ENCODE measurements around the gene ACSS1.

The ACSS1 gene

GRCh38 chr20:25012616-25013189, 45.2 kb downstream of the ACSS1 start:
- no peak for DNase-seq (ENCODE audit: low read depth)
- no peak overlapping the region for H3K4me3 ChIP-seq (ENCODE audit: low read length)
- TF ChIP-seq, protein P1, sequence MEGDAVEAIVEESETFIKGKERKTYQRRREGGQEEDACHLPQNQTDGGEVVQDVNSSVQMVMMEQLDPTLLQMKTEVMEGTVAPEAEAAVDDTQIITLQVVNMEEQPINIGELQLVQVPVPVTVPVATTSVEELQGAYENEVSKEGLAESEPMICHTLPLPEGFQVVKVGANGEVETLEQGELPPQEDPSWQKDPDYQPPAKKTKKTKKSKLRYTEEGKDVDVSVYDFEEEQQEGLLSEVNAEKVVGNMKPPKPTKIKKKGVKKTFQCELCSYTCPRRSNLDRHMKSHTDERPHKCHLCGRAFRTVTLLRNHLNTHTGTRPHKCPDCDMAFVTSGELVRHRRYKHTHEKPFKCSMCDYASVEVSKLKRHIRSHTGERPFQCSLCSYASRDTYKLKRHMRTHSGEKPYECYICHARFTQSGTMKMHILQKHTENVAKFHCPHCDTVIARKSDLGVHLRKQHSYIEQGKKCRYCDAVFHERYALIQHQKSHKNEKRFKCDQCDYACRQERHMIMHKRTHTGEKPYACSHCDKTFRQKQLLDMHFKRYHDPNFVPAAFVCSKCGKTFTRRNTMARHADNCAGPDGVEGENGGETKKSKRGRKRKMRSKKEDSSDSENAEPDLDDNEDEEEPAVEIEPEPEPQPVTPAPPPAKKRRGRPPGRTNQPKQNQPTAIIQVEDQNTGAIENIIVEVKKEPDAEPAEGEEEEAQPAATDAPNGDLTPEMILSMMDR (IDR thresholded peaks at IDR 0.05; ENCODE audit: insufficient read depth, low read depth, low read length, missing control alignments), result no peak

- no peak overlapping the region for H3K4me3 ChIP-seq (ENCODE audit: low read length)
- no peak for DNase-seq (ENCODE audit: low read depth)
- TF ChIP-seq, protein P1 (IDR thresholded peaks at IDR 0.05; ENCODE audit: insufficient read depth, low read depth, low read length, missing control alignments), result no peak
These were observed 46.1 kb downstream of the ACSS1 start for GRCh38 chr20:25011831-25012241.

GRCh38 chr20:25011261-25011660, 46.7 kb downstream of the ACSS1 start:
- TF ChIP-seq, protein P1 (IDR thresholded peaks at IDR 0.05; ENCODE audit: insufficient read depth, low read depth, low read length, missing control alignments), result no peak
- no peak for DNase-seq (ENCODE audit: low read depth)
- H3K4me3 ChIP-seq (ENCODE audit: low read length), result no peak overlapping the region

DNA sequence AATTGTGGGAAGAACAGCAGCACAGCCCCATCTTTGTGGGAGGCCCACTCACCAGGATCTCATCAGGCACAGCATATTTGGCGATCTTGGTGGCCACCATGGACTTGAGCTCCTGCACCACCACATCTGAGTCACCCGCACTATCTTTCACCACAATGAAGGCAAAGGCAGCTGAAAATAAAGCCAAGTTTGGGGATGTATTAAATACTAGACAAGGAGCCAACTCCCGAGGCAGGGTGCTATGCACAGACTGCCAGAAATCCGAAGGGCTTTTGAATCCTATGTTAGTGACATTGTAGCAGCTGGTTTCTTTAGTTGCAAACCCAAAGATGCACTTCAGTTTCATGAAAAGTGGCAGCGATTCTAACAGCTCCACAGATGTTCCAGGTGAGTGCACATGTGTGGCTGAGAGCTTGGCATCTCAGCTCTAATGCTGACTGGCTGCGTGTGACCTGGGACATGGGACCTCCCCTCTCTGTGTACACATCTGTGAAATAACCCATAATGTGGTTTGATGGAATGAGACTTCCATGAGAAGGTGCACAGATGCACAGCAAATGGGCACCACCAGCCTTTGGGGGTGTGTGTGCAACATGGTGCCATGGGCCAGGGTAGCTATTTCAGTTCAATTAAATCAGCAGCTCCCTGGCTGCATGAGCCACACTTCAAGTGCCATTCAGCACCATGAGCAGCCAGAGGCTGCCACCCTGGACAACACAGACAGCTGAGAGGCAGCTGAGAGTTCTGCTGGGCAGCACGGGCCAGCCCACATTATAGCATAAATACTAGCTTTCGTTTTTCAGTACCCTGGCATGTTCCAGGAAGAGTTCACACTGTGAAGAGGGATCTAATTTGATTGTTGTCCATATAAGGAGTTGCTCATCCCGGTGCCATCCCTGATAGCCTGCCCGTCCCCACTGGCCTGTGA, 48.5 kb downstream of the ACSS1 start:
- H3K4me3 ChIP-seq (ENCODE audit: low read length), result no peak overlapping the region
- TF ChIP-seq, protein P1 (IDR thresholded peaks at IDR 0.05; ENCODE audit: insufficient read depth, low read depth, low read length, missing control alignments), result no peak
- no peak for DNase-seq (ENCODE audit: low read depth)

DNA sequence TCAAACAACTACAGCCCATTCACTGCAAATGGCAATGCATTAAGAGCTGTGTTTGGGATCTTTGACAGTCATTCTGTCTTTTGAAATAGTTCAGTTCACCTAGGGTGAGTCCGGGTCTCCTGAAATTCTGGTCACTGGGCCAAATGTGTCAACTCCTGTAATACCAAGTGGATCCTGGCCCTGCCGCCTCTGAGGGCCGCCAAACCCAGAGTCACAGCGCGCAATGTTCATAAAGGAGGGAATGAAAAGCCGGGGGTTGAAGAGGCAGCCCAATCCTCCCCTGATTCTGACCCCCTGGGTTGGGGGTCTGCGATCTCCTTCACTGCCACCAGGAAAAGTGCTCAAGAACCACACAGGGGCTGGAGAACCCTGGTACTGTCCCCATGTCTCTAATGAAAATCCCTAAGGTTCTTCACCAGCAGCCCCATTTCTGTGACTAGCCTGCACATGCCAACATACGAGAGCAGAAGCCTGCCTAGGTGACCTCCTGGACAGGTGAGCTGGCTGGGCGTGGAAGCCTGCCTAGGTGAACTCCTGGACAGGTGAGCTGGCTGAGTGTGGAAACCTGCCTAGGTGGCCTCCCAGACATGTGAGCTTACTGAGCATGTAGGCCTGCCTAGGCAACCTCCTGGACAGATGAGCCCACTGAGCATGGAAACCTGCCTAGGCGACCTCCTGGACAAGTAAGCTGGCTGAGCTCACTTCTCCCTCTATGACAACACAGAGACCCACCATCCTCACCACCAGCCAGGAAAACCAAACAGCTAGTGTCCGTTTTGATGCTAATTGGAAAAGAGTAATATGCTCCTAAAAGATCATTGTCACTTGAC, 49.3 kb downstream of the ACSS1 start:
- H3K4me3 ChIP-seq (ENCODE audit: low read length), result no peak overlapping the region
- TF ChIP-seq, protein P1 (IDR thresholded peaks at IDR 0.05; ENCODE audit: insufficient read depth, low read depth, low read length, missing control alignments), result no peak
- no peak for DNase-seq (ENCODE audit: low read depth)

DNA sequence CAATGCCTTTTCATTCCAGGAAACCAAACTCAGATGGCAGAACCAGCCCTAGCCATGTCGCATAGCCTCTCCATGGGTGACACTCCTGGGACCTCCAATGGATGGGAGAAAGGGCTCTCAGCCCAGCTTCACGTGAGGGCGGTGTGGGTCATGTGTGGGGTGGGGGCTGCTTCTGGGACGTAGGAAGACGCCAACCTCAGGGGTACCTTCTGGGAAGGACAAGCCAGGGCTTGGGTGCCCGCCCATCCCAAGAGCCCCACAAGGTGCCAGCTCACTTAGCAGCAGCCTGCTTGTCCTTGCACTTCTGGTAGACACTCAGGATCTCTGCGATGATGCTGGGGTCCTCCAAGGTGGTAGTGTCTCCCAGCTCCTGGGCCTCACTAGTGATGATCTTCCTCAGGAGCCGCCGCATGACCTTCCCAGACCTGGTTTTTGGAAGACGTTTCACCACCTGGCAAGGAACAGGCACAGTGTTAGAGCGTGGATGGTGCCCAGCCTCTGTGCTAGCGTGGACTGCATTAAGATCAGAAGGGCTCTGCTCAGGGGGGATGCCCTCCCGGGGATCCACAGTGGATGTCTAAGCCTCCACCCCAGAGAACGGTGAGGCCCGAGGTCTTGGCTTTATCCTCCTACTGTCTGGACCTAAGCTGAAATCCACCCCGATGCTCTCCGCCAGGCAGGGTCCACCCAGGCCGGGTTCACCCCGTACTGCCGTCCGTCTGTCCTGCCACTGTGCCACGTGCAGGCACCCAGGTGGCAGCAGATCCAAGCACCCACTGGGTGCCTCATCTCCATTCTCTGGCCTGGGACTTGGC, 50.2 kb downstream of the ACSS1 start:
- TF ChIP-seq, protein P1 (IDR thresholded peaks at IDR 0.05; ENCODE audit: insufficient read depth, low read depth, low read length, missing control alignments), result no peak
- no peak for DNase-seq (ENCODE audit: low read depth)

More for the DNA sequence above, 50.2 kb downstream of the ACSS1 start:
- H3K4me3 ChIP-seq (ENCODE audit: low read length), result no peak overlapping the region
